Liver (tissue), 9 donors: ENCODE data around the gene CDK5R1. TPM values are rescaled to one million over a fixed set of nuclear protein-coding genes. Genes with fewer than 3 reads are reported as not detected.

Source experiments
- DNase-seq: peaks from one replicate; pipeline ENCODE4 v3.0.0-alpha.2; 2017; ENCODE audit warnings: low spot score
- H3K27ac ChIP-seq, 2 donors: one replicate each; pipeline ENCODE4 v1.7.0; 2013; ENCODE audit warnings: inconsistent platforms in 2 of 2, low read length in 2 of 2, control low read depth in 1 of 2, low read depth in 1 of 2, mild to moderate bottlenecking in 1 of 2
- H3K27me3 ChIP-seq, 4 donors: one replicate each; pipeline versions ENCODE4 v1.6.1 to v1.7.0; 2013; ENCODE audit warnings: low read length in 3 of 4, inconsistent platforms in 1 of 4, mild to moderate bottlenecking in 1 of 4, moderate library complexity in 1 of 4; ENCODE audit not compliant: control insufficient read depth in 4 of 4, insufficient read depth in 4 of 4
- H3K36me3 ChIP-seq, 4 donors: one replicate each; pipeline versions ENCODE4 v1.6.1 to v1.7.0; 2013; ENCODE audit warnings: low read length in 3 of 4, mild to moderate bottlenecking in 3 of 4, low read depth in 1 of 4, moderate library complexity in 1 of 4; ENCODE audit not compliant: control insufficient read depth in 4 of 4, insufficient read depth in 3 of 4
- H3K4me1 ChIP-seq, 4 donors: one replicate each; pipeline versions ENCODE4 v1.6.1 to v1.7.0; 2013; ENCODE audit warnings: low read length in 3 of 4, mild to moderate bottlenecking in 3 of 4, moderate library complexity in 1 of 4; ENCODE audit not compliant: control insufficient read depth in 4 of 4, insufficient read depth in 4 of 4
- H3K4me3 ChIP-seq, 3 donors: one replicate each; pipeline versions ENCODE4 v1.6.1 to v1.7.0; 2013; ENCODE audit warnings: low read length in 3 of 3, control low read depth in 1 of 3, low read depth in 1 of 3, mild to moderate bottlenecking in 1 of 3
- H3K9ac ChIP-seq, 2 donors: one replicate each; pipeline ENCODE4 v1.7.0; 2013; ENCODE audit warnings: low read length in 2 of 2, mild to moderate bottlenecking in 2 of 2, moderate library complexity in 2 of 2, control low read depth in 1 of 2, low read depth in 1 of 2
- H3K9me3 ChIP-seq, 4 donors: one replicate each; pipeline versions ENCODE4 v1.6.1 to v1.7.0; 2013; ENCODE audit warnings: low read length in 3 of 4; ENCODE audit not compliant: control insufficient read depth in 4 of 4
- ATF3 ChIP-seq: IDR thresholded peaks from 2 replicates; pipeline ENCODE4 v1.6.1; 2016; ENCODE audit warnings: antibody characterized with exemption
- EGR1 ChIP-seq, 2 donors: IDR thresholded peaks; 2 replicates each; pipeline ENCODE4 v1.6.1; 2016 to 2018; ENCODE audit warnings: antibody characterized with exemption in 2 of 2, low read depth in 2 of 2
- FOXA1 ChIP-seq: IDR thresholded peaks from 2 replicates; pipeline ENCODE4 v1.6.1; 2016; ENCODE audit warnings: antibody characterized with exemption
- FOXA2 ChIP-seq: IDR thresholded peaks from 2 replicates; pipeline ENCODE4 v1.6.1; 2016; ENCODE audit warnings: antibody characterized with exemption
- GABPA ChIP-seq, 2 donors: IDR thresholded peaks in 1 of 2; conservative IDR thresholded peaks in 1 of 2; 2 replicates each; pipeline ENCODE4 v1.6.1; 2016; ENCODE audit warnings: antibody characterized with exemption in 2 of 2, mild to moderate bottlenecking in 1 of 2, moderate library complexity in 1 of 2
- MAX ChIP-seq: IDR thresholded peaks from 2 replicates; pipeline ENCODE4 v1.6.1; 2016; ENCODE audit warnings: antibody characterized with exemption
- NR2F2 ChIP-seq: IDR thresholded peaks from 2 replicates; pipeline ENCODE4 v1.6.1; 2016; ENCODE audit warnings: antibody characterized with exemption
- RAD21 ChIP-seq, 2 donors: IDR thresholded peaks; 2 replicates each; pipeline ENCODE4 v1.6.1; 2016; ENCODE audit warnings: antibody characterized with exemption in 2 of 2, mild to moderate bottlenecking in 2 of 2
- SP1 ChIP-seq: IDR thresholded peaks from 2 replicates; pipeline ENCODE4 v1.6.1; 2018; ENCODE audit warnings: antibody characterized with exemption, mild to moderate bottlenecking
- YY1 ChIP-seq: IDR thresholded peaks from 2 replicates; pipeline ENCODE4 v1.6.1; 2016; ENCODE audit warnings: antibody characterized with exemption, mild to moderate bottlenecking
- ZBTB33 ChIP-seq: IDR thresholded peaks from 2 replicates; pipeline ENCODE4 v1.6.1; 2016; ENCODE audit warnings: antibody characterized with exemption
- WGBS: extraction: QIAGEN DNeasy Blood & Tissue Kit; methylation state at CpG from one replicate; pipeline ENCODE4 v1.1.7; 2013; 5-methylcytosine and 5-hydroxymethylcytosine counted together
- polyA plus RNA-seq, 2 donors: library from polyadenylated mRNA; stranded (reverse) in 1 of 2; unstranded in 1 of 2; fragments of 200-250 nt in 1 of 2; fragments of >200 nt in 1 of 2; fragmentation: Nextera tagmentation in 1 of 2; extraction: Ambion mirVana in 1 of 2; gene quantifications; one replicate each; pipeline versions ENCODE4 v1.2.1 to v1.2.3, GENCODE V29; 2013 to 2015
- total RNA-seq, 2 donors: library from RNA; depleted of rRNA; stranded (reverse); fragments of >200 nt; gene quantifications; one replicate each; pipeline ENCODE4 v1.2.3, GENCODE V29; 2014
- TF ChIP-seq, protein P1 (sequence below): IDR thresholded peaks from 2 replicates; pipeline ENCODE4 v1.6.1; 2016; ENCODE audit warnings: antibody characterized with exemption, mild to moderate bottlenecking
- donor health status: healthy.
- donor health status: healthy.
- donor health status: healthy.
- donor health status: healthy.
- donor health status: healthy.

Gene CDK5R1
- total and polyA plus RNA-seq, 4 donors, result 0.08 to 0.93 (median 0.64) TPM

DNA sequence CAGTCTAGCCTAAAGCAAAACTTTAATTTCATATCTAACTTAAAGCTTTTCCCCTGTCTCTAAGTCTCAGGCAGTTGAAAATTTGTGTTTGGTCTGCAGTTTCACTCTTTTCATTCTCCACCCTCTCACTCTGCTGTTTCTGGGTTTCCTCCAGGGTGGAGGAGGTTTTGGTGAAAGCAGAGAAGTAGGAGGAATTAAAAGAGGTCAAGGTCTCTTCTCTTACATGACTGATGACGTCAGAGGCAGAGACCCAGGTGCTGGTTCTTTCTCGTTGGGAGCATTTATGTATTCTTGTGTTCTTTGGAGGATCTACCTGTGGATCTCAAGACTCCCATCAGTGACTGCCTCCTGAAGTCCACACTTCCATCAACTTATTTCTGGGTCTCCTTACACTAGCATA, 44.9 kb upstream of the CDK5R1 start (continued):
- TF ChIP-seq, protein P1, sequence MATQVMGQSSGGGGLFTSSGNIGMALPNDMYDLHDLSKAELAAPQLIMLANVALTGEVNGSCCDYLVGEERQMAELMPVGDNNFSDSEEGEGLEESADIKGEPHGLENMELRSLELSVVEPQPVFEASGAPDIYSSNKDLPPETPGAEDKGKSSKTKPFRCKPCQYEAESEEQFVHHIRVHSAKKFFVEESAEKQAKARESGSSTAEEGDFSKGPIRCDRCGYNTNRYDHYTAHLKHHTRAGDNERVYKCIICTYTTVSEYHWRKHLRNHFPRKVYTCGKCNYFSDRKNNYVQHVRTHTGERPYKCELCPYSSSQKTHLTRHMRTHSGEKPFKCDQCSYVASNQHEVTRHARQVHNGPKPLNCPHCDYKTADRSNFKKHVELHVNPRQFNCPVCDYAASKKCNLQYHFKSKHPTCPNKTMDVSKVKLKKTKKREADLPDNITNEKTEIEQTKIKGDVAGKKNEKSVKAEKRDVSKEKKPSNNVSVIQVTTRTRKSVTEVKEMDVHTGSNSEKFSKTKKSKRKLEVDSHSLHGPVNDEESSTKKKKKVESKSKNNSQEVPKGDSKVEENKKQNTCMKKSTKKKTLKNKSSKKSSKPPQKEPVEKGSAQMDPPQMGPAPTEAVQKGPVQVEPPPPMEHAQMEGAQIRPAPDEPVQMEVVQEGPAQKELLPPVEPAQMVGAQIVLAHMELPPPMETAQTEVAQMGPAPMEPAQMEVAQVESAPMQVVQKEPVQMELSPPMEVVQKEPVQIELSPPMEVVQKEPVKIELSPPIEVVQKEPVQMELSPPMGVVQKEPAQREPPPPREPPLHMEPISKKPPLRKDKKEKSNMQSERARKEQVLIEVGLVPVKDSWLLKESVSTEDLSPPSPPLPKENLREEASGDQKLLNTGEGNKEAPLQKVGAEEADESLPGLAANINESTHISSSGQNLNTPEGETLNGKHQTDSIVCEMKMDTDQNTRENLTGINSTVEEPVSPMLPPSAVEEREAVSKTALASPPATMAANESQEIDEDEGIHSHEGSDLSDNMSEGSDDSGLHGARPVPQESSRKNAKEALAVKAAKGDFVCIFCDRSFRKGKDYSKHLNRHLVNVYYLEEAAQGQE, result no peak
- TF ChIP-seq NR2F2 (no peak), FOXA1 (no peak)

DNA sequence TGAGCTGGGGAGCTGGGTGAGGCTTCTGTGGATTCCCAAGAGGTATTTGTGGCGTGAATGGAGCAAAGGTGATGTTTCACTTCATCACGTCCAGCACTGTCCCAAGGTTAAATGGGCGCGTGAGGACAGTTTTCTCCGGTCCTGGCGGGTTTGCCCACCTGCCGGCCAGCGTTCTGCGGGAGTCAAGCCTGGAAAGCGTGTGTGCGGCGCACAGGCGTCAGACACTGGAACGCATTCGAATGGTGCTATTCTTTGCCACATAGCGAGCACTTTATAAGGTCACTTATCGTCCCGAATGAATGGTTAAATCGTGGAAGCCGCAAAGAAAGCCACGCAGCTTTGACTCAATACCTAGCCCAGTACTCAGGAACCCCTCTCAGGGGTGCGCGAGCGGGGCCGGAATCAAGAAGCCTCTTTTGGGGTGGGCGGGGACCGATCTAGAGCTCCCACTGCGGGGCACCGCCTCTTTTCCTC, 42.9 kb upstream of the CDK5R1 start:
- H3K4me3 ChIP-seq, result peak overlapping the region; percentile 49 to 97 (median 91)
- no peak for TF ChIP-seq EGR1 (IDR thresholded peaks at IDR 0.05; ENCODE audit: low read depth in 2 of 2)
- TF ChIP-seq SP1, result no peak
- TF ChIP-seq ATF3, result no peak
- TF ChIP-seq, protein P1, result no peak
- TF ChIP-seq GABPA (IDR thresholded peaks at IDR 0.05 in 1 of 2, conservative IDR thresholded peaks at IDR 0.05 in 1 of 2), result no peak
- TF ChIP-seq ZBTB33, result no peak
- TF ChIP-seq YY1, result no peak
- TF ChIP-seq NR2F2, result no peak
- TF ChIP-seq MAX, result no peak
- no peak for TF ChIP-seq RAD21 (IDR thresholded peaks at IDR 0.05)
- no peak for TF ChIP-seq FOXA2
- WGBS, result 7% methylated on average over 29 of the region's 29 CpGs
- H3K27ac ChIP-seq, result no peak overlapping the region
- DNase-seq, result no peak
- H3K4me1 ChIP-seq, result peaks cover 1 to 14% (median 10%) of the 10 kb centered on the region in 4 donors
- H3K27me3 ChIP-seq, result no peaks in the 10 kb centered on the region
- H3K36me3 ChIP-seq, result peaks cover 0 to 12% (median 4%) of the 10 kb centered on the region in 4 donors
- H3K9ac ChIP-seq, result peak overlapping the region; percentile 42 to 46
- H3K9me3 ChIP-seq, result no peaks in the 10 kb centered on the region
